ENCODE data around the gene SPOCK1.

SPOCK1 gene

GRCh38 chr5:137310051-137310730, 188.9 kb downstream of the SPOCK1 start:
- Histone ChIP-seq H3K4me3 (ENCODE audit: low read length) (no peak overlapping the region), H3K9ac (ENCODE audit: low read length) (no peak overlapping the region), H3K9me3 (ENCODE audit: control insufficient read depth, low read length) (no peaks in the 10 kb centered on the region), H3K27me3 (ENCODE audit: control insufficient read depth, insufficient read depth, low read length) (no peaks in the 10 kb centered on the region), H3K36me3 (ENCODE audit: control insufficient read depth, insufficient read depth, low read length) (no peaks in the 10 kb centered on the region), H3K4me1 (ENCODE audit: control insufficient read depth, insufficient read depth, low read length) (no peaks in the 10 kb centered on the region)

DNA sequence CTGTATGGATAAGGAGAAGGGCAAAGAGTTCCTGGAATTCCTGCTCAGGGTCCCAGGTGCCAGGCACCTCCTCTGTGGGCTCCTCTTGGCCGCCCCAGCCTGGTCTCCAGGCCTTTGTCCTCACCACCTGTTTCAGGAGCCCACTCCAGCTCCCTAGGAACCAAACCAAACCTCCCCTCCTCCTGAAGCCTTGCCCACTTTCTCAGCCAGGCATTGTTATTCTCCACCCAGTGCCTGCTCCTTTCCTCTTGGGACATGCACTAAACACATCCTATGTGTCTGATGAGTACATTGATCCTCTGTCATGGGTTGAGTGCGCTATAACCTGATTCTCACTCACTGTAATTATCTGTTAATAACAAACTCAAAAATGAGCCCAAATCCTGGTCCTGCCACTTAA, 189.8 kb downstream of the SPOCK1 start:
- Histone ChIP-seq H3K9me3 (ENCODE audit: control insufficient read depth, low read length) (no peaks in the 10 kb centered on the region), H3K4me1 (ENCODE audit: control insufficient read depth, insufficient read depth, low read length) (no peaks in the 10 kb centered on the region), H3K9ac (ENCODE audit: low read length) (no peak overlapping the region), H3K27me3 (ENCODE audit: control insufficient read depth, insufficient read depth, low read length) (no peaks in the 10 kb centered on the region), H3K4me3 (ENCODE audit: low read length) (no peak overlapping the region), H3K36me3 (ENCODE audit: control insufficient read depth, insufficient read depth, low read length) (no peaks in the 10 kb centered on the region)

GRCh38 chr5:137308311-137308710, 190.8 kb downstream of the SPOCK1 start:
- Histone ChIP-seq H3K4me3 (ENCODE audit: low read length) (no peak overlapping the region), H3K27me3 (ENCODE audit: control insufficient read depth, insufficient read depth, low read length) (no peaks in the 10 kb centered on the region), H3K9ac (ENCODE audit: low read length) (no peak overlapping the region), H3K9me3 (ENCODE audit: control insufficient read depth, low read length) (no peaks in the 10 kb centered on the region), H3K36me3 (ENCODE audit: control insufficient read depth, insufficient read depth, low read length) (no peaks in the 10 kb centered on the region), H3K4me1 (ENCODE audit: control insufficient read depth, insufficient read depth, low read length) (no peaks in the 10 kb centered on the region)

- no peak overlapping the region for H3K4me3 ChIP-seq (ENCODE audit: low read length)
- no peaks in the 10 kb centered on the region for H3K27me3 ChIP-seq (ENCODE audit: control insufficient read depth, insufficient read depth, low read length)
- H3K4me1 ChIP-seq (ENCODE audit: control insufficient read depth, insufficient read depth, low read length): no peaks in the 10 kb centered on the region
- no peak overlapping the region for H3K9ac ChIP-seq (ENCODE audit: low read length)
- H3K36me3 ChIP-seq (ENCODE audit: control insufficient read depth, insufficient read depth, low read length): no peaks in the 10 kb centered on the region
- H3K9me3 ChIP-seq (ENCODE audit: control insufficient read depth, low read length): no peaks in the 10 kb centered on the region
Measured at GRCh38 chr5:137306903-137307302, 192.2 kb downstream of the SPOCK1 start.

GRCh38 chr5:137305971-137306602, 193.0 kb downstream of the SPOCK1 start:
- no peak overlapping the region for H3K4me3 ChIP-seq (ENCODE audit: low read length)
- no peak overlapping the region for H3K9ac ChIP-seq (ENCODE audit: low read length)
- no peaks in the 10 kb centered on the region for H3K4me1 ChIP-seq (ENCODE audit: control insufficient read depth, insufficient read depth, low read length)
- H3K9me3 ChIP-seq (ENCODE audit: control insufficient read depth, low read length): no peaks in the 10 kb centered on the region
- no peaks in the 10 kb centered on the region for H3K36me3 ChIP-seq (ENCODE audit: control insufficient read depth, insufficient read depth, low read length)
- H3K27me3 ChIP-seq (ENCODE audit: control insufficient read depth, insufficient read depth, low read length): no peaks in the 10 kb centered on the region

- Histone ChIP-seq H3K9me3 (ENCODE audit: control insufficient read depth, low read length) (no peaks in the 10 kb centered on the region), H3K27me3 (ENCODE audit: control insufficient read depth, insufficient read depth, low read length) (no peaks in the 10 kb centered on the region), H3K4me1 (ENCODE audit: control insufficient read depth, insufficient read depth, low read length) (no peaks in the 10 kb centered on the region), H3K4me3 (ENCODE audit: low read length) (no peak overlapping the region), H3K36me3 (ENCODE audit: control insufficient read depth, insufficient read depth, low read length) (no peaks in the 10 kb centered on the region), H3K9ac (ENCODE audit: low read length) (no peak overlapping the region)
Measured at GRCh38 chr5:137304226-137304874, 194.8 kb downstream of the SPOCK1 start.

DNA sequence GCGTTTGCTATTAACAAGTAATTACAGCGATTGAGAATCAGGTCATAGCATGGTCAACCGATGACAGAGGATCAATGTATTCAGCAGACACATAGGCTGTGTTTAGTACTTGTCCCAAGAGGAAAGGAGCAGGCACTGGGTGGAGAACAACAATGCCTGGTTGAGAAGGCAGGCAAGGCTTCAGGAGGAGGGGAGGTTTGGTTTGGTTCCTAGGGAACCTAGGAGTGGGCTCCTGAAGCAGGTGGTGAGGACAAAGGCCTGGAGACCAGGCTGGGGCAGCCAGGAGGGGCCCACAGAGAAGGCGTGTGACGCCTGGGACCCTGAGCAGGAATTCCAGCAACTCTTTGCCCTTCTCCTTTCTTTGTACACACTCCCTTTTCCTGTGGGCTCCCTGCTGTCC, 195.6 kb downstream of the SPOCK1 start:
- no peaks in the 10 kb centered on the region for H3K9me3 ChIP-seq (ENCODE audit: control insufficient read depth, low read length)
- no peak overlapping the region for H3K9ac ChIP-seq (ENCODE audit: low read length)
- H3K36me3 ChIP-seq (ENCODE audit: control insufficient read depth, insufficient read depth, low read length): no peaks in the 10 kb centered on the region
- H3K27me3 ChIP-seq (ENCODE audit: control insufficient read depth, insufficient read depth, low read length): no peaks in the 10 kb centered on the region
- H3K4me3 ChIP-seq (ENCODE audit: low read length): no peak overlapping the region
- no peaks in the 10 kb centered on the region for H3K4me1 ChIP-seq (ENCODE audit: control insufficient read depth, insufficient read depth, low read length)

GRCh38 chr5:137300411-137301240, 198.5 kb downstream of the SPOCK1 start:
- no peaks in the 10 kb centered on the region for H3K4me1 ChIP-seq (ENCODE audit: control insufficient read depth, insufficient read depth, low read length)
- H3K36me3 ChIP-seq (ENCODE audit: control insufficient read depth, insufficient read depth, low read length): no peaks in the 10 kb centered on the region
- H3K9ac ChIP-seq (ENCODE audit: low read length): no peak overlapping the region
- no peaks in the 10 kb centered on the region for H3K9me3 ChIP-seq (ENCODE audit: control insufficient read depth, low read length)
- no peak overlapping the region for H3K4me3 ChIP-seq (ENCODE audit: low read length)
- H3K27me3 ChIP-seq (ENCODE audit: control insufficient read depth, insufficient read depth, low read length): no peaks in the 10 kb centered on the region

DNA sequence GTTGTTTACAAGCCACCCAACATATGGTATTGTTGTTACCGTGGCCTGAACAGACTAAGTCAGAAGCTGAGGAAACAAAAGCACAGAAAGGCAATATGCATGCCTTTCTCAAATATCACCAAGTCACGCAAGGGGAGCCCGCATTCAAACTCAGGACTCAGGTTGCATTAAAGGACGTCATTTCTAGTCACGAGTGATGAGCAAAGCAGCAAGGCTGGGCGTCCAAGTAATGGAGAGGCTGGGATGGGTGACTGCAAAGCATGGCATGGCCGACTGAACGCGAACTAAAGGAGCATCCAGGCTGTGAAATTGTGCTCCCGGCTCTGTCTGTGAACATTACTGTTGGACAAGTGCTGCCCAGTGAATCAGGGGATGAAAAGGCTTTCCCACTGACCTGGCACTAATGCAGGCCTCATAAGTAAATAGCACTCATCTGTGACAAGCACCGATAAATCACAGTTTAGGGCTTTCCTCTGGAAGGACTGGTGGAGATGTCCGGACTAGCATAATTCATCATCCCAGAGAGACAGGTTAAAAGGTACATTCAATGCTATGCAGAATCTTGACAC, 202.8 kb downstream of the SPOCK1 start:
- Histone ChIP-seq H3K4me1 (ENCODE audit: control insufficient read depth, insufficient read depth, low read length) (no peaks in the 10 kb centered on the region), H3K9ac (ENCODE audit: low read length) (no peak overlapping the region), H3K27me3 (ENCODE audit: control insufficient read depth, insufficient read depth, low read length) (peaks cover 4% of the 10 kb centered on the region), H3K36me3 (ENCODE audit: control insufficient read depth, insufficient read depth, low read length) (no peaks in the 10 kb centered on the region), H3K9me3 (ENCODE audit: control insufficient read depth, low read length) (no peaks in the 10 kb centered on the region), H3K4me3 (ENCODE audit: low read length) (no peak overlapping the region)

GRCh38 chr5:137294604-137295003, 204.5 kb downstream of the SPOCK1 start:
- Histone ChIP-seq H3K9ac (ENCODE audit: low read length) (no peak overlapping the region), H3K27me3 (ENCODE audit: control insufficient read depth, insufficient read depth, low read length) (peaks cover 4% of the 10 kb centered on the region), H3K4me1 (ENCODE audit: control insufficient read depth, insufficient read depth, low read length) (no peaks in the 10 kb centered on the region), H3K36me3 (ENCODE audit: control insufficient read depth, insufficient read depth, low read length) (no peaks in the 10 kb centered on the region), H3K9me3 (ENCODE audit: control insufficient read depth, low read length) (no peaks in the 10 kb centered on the region), H3K4me3 (ENCODE audit: low read length) (no peak overlapping the region)

GRCh38 chr5:137292461-137293027, 206.6 kb downstream of the SPOCK1 start:
- H3K4me1 ChIP-seq (ENCODE audit: control insufficient read depth, insufficient read depth, low read length): no peaks in the 10 kb centered on the region
- H3K9ac ChIP-seq (ENCODE audit: low read length): no peak overlapping the region
- H3K4me3 ChIP-seq (ENCODE audit: low read length): no peak overlapping the region
- no peaks in the 10 kb centered on the region for H3K36me3 ChIP-seq (ENCODE audit: control insufficient read depth, insufficient read depth, low read length)
- H3K9me3 ChIP-seq (ENCODE audit: control insufficient read depth, low read length): no peaks in the 10 kb centered on the region
- H3K27me3 ChIP-seq (ENCODE audit: control insufficient read depth, insufficient read depth, low read length): peaks cover 4% of the 10 kb centered on the region

Measured in mucosa of stomach (tissue), 1 donor.